Glutamatergic neuron (in vitro differentiated cells): ENCODE data around the gene GPER1. TPM values are rescaled to one million over a fixed set of nuclear protein-coding genes. Genes with fewer than 3 reads are reported as not detected.

ENCODE experiments used
- DNase-seq: peaks from one replicate; pipeline ENCODE4 v3.0.0; 2022
- H3K27ac Mint-ChIP-seq: one replicate; pipeline ENCODE4 v1.8.0; 2020; ENCODE audit warnings: mild to moderate bottlenecking, mixed read lengths, inconsistent platforms; ENCODE audit not compliant: unreplicated experiment
- H3K27me3 Mint-ChIP-seq: one replicate; pipeline ENCODE4 v1.8.0; 2020; ENCODE audit warnings: mild to moderate bottlenecking, moderate library complexity, mixed read lengths, inconsistent platforms; ENCODE audit not compliant: unreplicated experiment
- H3K36me3 Mint-ChIP-seq: one replicate; pipeline ENCODE4 v1.8.0; 2020; ENCODE audit warnings: mild to moderate bottlenecking, mixed read lengths, inconsistent platforms; ENCODE audit not compliant: unreplicated experiment
- H3K4me1 Mint-ChIP-seq: one replicate; pipeline ENCODE4 v1.8.0; 2020; ENCODE audit warnings: mild to moderate bottlenecking, low read depth, mixed read lengths, inconsistent platforms; ENCODE audit not compliant: unreplicated experiment
- H3K4me3 Mint-ChIP-seq: one replicate; pipeline ENCODE4 v1.8.0; 2020; ENCODE audit warnings: mild to moderate bottlenecking, mixed read lengths, inconsistent platforms; ENCODE audit not compliant: unreplicated experiment
- H3K9me3 Mint-ChIP-seq: one replicate; pipeline ENCODE4 v1.8.0; 2020; ENCODE audit warnings: mild to moderate bottlenecking, moderate library complexity, mixed read lengths, inconsistent platforms; ENCODE audit not compliant: unreplicated experiment
- CTCF ChIP-seq: fragments of 200-600 bp; sonication (generic); IDR thresholded peaks from one replicate; pipeline ENCODE4 v1.5.0; 2021; ENCODE audit not compliant: partially characterized antibody, unreplicated experiment
- total RNA-seq: library from RNA; stranded (reverse); fragmentation: NEBNext Ultra II Directional; extraction: Animal tissue kit (Norgen Biotek cat#: 25700); gene quantifications from one replicate; pipeline ENCODE4 v1.2.1, GENCODE V29; 2021; ENCODE audit not compliant: unreplicated experiment

GPER1 gene
- total RNA-seq, 1 donor from 2014 or later = 0.59 TPM

GRCh38 chr7:1096156-1097119 lies 8.5 kb downstream of the GPER1 start:
- Mint-ChIP-seq H3K4me3 (no peak overlapping the region), H3K9me3 (peaks cover 14% of the 10 kb centered on the region), H3K27me3 (peaks cover 6% of the 10 kb centered on the region), H3K27ac (no peak overlapping the region), H3K4me1 (peaks cover 22% of the 10 kb centered on the region), H3K36me3 (peaks cover 15% of the 10 kb centered on the region)
- TF ChIP-seq CTCF = no peak
- no peak for DNase-seq

- DNase-seq = no peak
- peaks cover 11% of the 10 kb centered on the region for H3K9me3 Mint-ChIP-seq
- H3K4me3 Mint-ChIP-seq = no peak overlapping the region
- no peak overlapping the region for H3K27ac Mint-ChIP-seq
- H3K36me3 Mint-ChIP-seq = peaks cover 15% of the 10 kb centered on the region
- no peak for TF ChIP-seq CTCF
- H3K4me1 Mint-ChIP-seq = peaks cover 24% of the 10 kb centered on the region
- H3K27me3 Mint-ChIP-seq = peaks cover 4% of the 10 kb centered on the region
Observed at GRCh38 chr7:1097120-1097504, 9.2 kb downstream of the GPER1 start.

- Mint-ChIP-seq H3K27ac (no peak overlapping the region), H3K9me3 (peaks cover 11% of the 10 kb centered on the region), H3K4me1 (peaks cover 25% of the 10 kb centered on the region), H3K4me3 (no peak overlapping the region), H3K27me3 (peaks cover 4% of the 10 kb centered on the region), H3K36me3 (peaks cover 15% of the 10 kb centered on the region)
- no peak for TF ChIP-seq CTCF
- DNase-seq = no peak
Observed at GRCh38 chr7:1098243-1099153, 10.6 kb downstream of the GPER1 start.

- peaks cover 11% of the 10 kb centered on the region for H3K9me3 Mint-ChIP-seq
- H3K27me3 Mint-ChIP-seq = peaks cover 4% of the 10 kb centered on the region
- peaks cover 15% of the 10 kb centered on the region for H3K36me3 Mint-ChIP-seq
- peaks cover 25% of the 10 kb centered on the region for H3K4me1 Mint-ChIP-seq
- peak overlapping the region; percentile 30 for H3K4me3 Mint-ChIP-seq
- H3K27ac Mint-ChIP-seq = peak overlapping the region; percentile 92
- no peak for DNase-seq
- no peak for TF ChIP-seq CTCF
Observed at GRCh38 chr7:1099154-1099542, 11.2 kb downstream of the GPER1 start.
